Mesodermal cell (in vitro differentiated cells): ENCODE measurements around the gene MYO18B.

ENCODE experiments used
- H3K27ac ChIP-seq: 2 replicates; pipeline ENCODE4 v1.7.0; 2013; ENCODE audit warnings: mild to moderate bottlenecking, low read depth, low read length, moderate library complexity; ENCODE audit not compliant: severe bottlenecking
- H3K36me3 ChIP-seq: 2 replicates; pipeline ENCODE4 v1.7.1; 2013; ENCODE audit warnings: mild to moderate bottlenecking, low read length, moderate library complexity; ENCODE audit not compliant: control insufficient read depth, insufficient read depth
- H3K4me1 ChIP-seq: one replicate; pipeline ENCODE4 v1.7.1; 2013; ENCODE audit warnings: mild to moderate bottlenecking, low read length; ENCODE audit not compliant: insufficient read depth, control insufficient read depth, poor library complexity, severe bottlenecking
- H3K4me3 ChIP-seq: 2 replicates; pipeline ENCODE4 v1.7.0; 2013; ENCODE audit warnings: low read length, control low read depth, mild to moderate bottlenecking; ENCODE audit not compliant: insufficient read depth, poor library complexity, severe bottlenecking; ENCODE audit errors: extremely low read depth
- H3K9me3 ChIP-seq: 2 replicates; pipeline ENCODE4 v1.7.1; 2013; ENCODE audit warnings: mild to moderate bottlenecking, low read length, moderate library complexity; ENCODE audit not compliant: control insufficient read depth
- WGBS, 2 experiments: methylation state at CpG; one replicate each; pipeline ENCODE4 v1.1.5; 2013; ENCODE audit warnings: missing lambda C conversion rate in 2 of 2; ENCODE audit not compliant: insufficient coverage in 2 of 2; 5-methylcytosine and 5-hydroxymethylcytosine counted together

MYO18B gene

DNA sequence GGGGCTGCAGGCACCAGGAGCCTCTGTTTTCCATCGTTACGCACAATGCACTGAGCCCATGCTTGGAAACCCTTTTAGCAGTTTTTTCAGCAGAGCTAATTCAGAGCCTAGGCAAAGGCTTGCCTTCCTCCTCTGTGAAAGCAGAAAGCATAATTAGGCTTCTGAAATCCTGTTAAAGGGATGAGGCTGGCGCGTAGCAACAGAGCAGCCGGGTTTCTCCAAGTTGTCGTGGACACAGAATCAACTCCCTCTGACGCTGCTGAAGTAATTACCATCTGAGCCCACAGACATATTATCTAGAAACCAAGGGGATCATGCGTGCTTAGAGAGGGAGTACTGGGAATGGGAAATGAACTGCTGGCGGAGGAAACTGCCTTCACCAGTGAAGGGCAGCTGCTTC lies 85.4 kb downstream of the MYO18B start:
- WGBS, 2 experiments = 96 to 98% methylated on average over 4 to 6 of the region's 9 CpGs
- Histone ChIP-seq H3K4me1 (no peaks in the 10 kb centered on the region), H3K9me3 (no peaks in the 10 kb centered on the region), H3K36me3 (no peaks in the 10 kb centered on the region), H3K4me3 (no peak overlapping the region), H3K27ac (no peak overlapping the region)

DNA sequence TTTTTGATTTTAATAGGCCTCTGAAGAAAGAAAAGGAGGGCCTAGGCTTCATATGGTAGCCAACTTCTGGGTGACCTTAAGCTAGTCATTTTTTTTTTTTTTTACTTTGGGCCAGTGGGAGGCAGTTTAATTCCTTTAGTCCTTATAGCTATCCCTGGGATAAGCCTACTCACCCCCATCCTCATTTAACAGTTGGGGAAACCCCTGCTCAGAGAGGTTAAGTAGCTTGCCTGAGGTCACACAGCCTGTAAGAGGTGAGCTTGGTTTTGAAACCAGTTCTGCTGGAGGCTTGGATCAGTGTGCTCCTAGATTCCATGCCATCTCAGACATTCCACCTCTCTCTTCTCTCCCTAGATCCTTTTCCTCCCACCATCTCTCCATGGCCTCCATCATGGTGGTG lies 86.4 kb downstream of the MYO18B start:
- no peaks in the 10 kb centered on the region for H3K36me3 ChIP-seq
- H3K9me3 ChIP-seq = no peaks in the 10 kb centered on the region
- no peak overlapping the region for H3K4me3 ChIP-seq
- H3K27ac ChIP-seq = no peak overlapping the region
- H3K4me1 ChIP-seq = no peaks in the 10 kb centered on the region

DNA sequence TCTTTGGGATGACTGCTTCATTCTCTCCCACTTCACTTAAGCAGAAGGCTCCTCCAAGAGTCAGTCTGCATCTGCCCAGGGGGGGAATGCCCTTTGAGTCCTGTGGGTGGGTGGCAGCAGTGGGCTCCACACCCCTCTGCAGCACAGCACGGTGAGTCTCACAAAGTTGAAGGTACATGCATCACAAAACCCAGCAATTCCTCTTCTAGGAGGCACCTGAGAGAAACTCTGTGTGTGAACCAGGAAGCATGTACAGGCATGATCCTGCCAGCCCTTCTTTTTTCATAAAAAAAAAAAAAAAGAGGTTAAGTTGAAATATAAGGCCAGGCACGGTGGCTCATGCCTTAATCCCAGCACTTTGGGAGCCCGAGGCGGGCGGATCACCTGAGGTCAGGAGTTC lies 87.2 kb downstream of the MYO18B start:
- Histone ChIP-seq H3K9me3 (no peaks in the 10 kb centered on the region), H3K27ac (no peak overlapping the region), H3K4me3 (no peak overlapping the region), H3K36me3 (no peaks in the 10 kb centered on the region), H3K4me1 (no peaks in the 10 kb centered on the region)
- 100% methylated on average over 4 of the region's 5 CpGs; no CpG with 5 or more reads in 1 of the 2 experiments for WGBS, 2 experiments

DNA sequence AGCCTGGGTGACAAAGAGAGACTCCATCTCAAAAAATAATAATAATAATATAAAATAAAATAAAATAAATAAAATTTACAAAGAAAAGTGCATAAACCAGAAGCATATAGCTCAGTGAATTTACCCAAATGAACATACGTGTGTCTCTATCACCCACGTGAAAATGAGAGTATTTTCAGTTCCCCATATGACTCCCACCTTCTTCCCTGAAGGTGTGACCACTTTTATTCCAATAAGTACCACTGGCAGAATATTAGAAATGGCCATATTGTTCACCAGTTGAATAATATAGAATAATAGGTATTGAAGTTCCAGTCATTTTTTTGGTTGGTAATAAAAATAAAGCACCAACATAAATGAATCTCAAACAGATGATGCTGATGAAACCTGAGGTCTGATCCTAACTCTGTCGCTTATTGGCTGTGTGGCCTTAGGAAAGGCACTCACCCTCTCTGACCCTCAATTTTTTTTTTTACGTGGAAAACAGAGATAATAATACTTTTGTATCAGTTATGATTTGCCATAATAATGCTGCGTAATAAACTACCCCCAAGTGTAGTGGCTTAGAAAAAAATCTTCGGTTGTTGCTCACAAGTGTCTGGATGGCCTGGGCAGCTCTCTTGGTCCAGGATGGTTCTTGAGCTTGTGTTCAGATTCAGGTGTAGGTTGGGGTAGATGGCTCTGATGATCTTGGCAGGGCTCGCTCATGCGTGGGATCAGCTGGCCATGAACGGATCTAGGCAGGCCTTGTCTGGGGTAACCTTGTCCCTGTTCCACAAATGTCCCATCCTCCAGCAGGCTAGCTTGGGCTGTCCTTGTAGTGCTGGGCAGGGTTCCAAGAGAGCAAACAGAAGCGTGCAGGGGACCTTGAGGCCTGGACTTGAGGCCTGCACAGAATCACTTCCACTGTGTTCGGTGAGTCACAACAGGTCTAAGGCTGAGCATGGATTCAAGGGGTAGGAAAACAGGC lies 88.1 kb downstream of the MYO18B start:
- Histone ChIP-seq H3K9me3 (no peaks in the 10 kb centered on the region), H3K36me3 (no peaks in the 10 kb centered on the region), H3K27ac (no peak overlapping the region), H3K4me1 (no peaks in the 10 kb centered on the region), H3K4me3 (no peak overlapping the region)
- 90 to 95% methylated on average over 9 of the region's 11 CpGs for WGBS, 2 experiments

DNA sequence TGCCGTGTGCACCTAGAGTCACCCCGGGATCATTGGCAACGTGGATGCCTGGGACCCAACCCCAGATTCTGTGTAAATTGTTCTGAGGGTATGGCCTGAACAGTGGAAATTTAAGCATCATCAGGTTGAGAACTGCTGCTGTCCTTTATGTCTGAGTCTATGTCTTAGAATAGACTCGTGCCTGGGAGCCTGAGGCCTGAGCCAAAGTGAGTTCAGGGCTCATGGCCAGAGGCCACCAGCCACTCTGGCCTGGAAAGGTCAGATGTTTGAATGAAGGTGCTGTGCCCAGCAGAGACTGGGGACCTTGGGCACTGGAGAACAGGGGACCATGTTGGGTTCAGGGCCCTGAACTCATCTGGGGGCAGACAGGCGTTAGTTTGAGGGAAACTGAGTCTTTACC lies 91.1 kb downstream of the MYO18B start:
- Histone ChIP-seq H3K4me3 (no peak overlapping the region), H3K27ac (no peak overlapping the region), H3K9me3 (no peaks in the 10 kb centered on the region), H3K36me3 (no peaks in the 10 kb centered on the region), H3K4me1 (no peaks in the 10 kb centered on the region)
- 87 to 88% methylated on average over 4 to 5 of the region's 5 CpGs for WGBS, 2 experiments

DNA sequence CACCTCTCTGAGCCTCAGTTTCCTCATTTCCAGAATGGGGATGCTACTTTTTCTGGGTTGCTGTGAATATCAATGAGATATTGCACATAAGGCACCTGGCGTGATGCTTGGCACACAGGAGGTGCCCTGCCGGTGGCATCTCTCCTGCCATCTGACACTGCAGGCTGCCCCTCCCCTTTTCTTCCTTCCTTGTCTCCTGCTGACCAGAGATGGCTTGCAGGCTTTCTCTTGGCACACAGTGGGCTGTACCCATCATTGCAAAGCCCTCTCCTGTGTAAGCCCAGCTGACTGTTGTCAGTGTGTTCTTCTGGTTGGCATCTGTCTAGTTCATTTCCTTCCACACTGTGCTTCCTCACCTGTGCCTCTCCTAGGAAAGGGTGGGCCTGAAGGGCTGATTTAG lies 91.7 kb downstream of the MYO18B start:
- H3K9me3 ChIP-seq = no peaks in the 10 kb centered on the region
- H3K36me3 ChIP-seq = no peaks in the 10 kb centered on the region
- WGBS, 2 experiments = 83% methylated on average over 2 of the region's 2 CpGs; no CpG with 5 or more reads in 1 of the 2 experiments
- no peaks in the 10 kb centered on the region for H3K4me1 ChIP-seq
- no peak overlapping the region for H3K27ac ChIP-seq
- H3K4me3 ChIP-seq = no peak overlapping the region

DNA sequence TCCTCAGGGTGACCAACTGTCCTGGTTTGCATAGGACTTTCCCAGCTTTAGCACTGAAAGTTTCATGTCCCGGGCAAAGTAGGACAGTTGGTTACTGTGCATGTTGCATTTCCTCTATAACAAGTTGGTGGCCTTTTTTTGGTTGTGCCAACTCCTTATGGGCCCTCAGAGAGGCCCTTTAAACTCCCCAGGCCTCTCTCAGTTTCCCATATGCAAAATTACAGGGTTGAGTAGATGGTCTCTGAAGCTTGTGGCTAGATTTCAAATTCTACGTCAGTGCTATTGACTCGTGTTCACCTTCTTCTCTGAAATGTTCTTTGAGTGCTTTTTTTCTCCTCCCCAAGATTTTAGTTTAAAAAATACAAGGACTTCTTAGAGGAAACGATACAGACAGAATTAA lies 92.5 kb downstream of the MYO18B start:
- no peak overlapping the region for H3K27ac ChIP-seq
- no peaks in the 10 kb centered on the region for H3K4me1 ChIP-seq
- H3K9me3 ChIP-seq = no peaks in the 10 kb centered on the region
- no peak overlapping the region for H3K4me3 ChIP-seq
- H3K36me3 ChIP-seq = no peaks in the 10 kb centered on the region
- 80 to 91% methylated on average over 1 to 3 of the region's 4 CpGs for WGBS, 2 experiments

DNA sequence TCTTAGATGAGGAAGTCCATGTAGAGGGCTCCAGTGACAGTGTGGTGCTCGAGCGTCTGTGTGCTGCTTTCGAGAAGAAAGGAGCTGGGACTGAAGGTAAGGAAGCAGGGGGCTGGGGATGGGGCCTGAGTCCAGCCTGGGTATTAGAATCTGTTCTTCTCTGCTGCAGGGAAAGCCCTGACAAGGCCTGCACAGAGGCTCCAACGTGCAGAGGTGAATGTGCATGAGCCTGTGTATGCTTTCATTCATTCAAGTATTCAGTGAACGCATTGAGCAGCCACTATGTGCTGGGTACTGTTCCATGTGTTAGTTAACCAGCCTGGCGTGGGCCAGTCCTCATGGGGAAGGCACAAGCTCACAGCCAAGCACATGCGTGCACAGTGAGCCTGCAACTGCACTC lies 93.4 kb downstream of the MYO18B start:
- no peaks in the 10 kb centered on the region for H3K4me1 ChIP-seq
- 82 to 91% methylated on average over 6 to 7 of the region's 7 CpGs for WGBS, 2 experiments
- no peak overlapping the region for H3K4me3 ChIP-seq
- H3K9me3 ChIP-seq = no peaks in the 10 kb centered on the region
- H3K27ac ChIP-seq = no peak overlapping the region
- H3K36me3 ChIP-seq = no peaks in the 10 kb centered on the region

DNA sequence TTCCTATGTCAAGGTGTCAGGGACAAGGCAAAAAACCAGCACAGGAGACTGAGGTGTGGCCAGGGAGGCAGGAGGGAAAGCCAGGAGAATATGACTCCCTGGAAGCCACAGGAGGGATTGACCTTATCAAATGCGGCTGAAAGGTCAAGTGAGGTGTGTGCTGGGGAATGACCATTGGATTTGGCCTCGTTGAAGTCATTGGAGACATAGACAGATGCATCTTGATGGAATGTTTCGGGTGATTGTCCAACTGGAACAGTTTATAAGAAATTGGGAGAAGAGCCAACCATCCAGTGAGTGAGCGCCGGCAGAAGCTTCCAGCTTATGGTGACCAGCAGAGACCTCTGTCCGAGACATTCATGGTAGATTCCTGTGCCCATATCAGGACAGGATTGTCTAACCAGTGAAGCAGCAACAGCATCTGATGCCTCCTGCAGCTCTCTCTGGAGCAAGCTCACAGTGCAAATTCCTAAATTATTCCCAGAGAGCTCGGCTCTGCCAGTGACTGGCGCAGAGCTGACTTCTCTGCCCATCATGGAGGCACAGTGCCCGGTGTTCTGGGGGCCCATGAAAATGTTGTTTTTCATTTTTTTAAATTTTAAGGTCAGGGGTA lies 95.4 kb downstream of the MYO18B start:
- WGBS, 2 experiments = 86 to 92% methylated on average over 8 to 9 of the region's 9 CpGs

DNA sequence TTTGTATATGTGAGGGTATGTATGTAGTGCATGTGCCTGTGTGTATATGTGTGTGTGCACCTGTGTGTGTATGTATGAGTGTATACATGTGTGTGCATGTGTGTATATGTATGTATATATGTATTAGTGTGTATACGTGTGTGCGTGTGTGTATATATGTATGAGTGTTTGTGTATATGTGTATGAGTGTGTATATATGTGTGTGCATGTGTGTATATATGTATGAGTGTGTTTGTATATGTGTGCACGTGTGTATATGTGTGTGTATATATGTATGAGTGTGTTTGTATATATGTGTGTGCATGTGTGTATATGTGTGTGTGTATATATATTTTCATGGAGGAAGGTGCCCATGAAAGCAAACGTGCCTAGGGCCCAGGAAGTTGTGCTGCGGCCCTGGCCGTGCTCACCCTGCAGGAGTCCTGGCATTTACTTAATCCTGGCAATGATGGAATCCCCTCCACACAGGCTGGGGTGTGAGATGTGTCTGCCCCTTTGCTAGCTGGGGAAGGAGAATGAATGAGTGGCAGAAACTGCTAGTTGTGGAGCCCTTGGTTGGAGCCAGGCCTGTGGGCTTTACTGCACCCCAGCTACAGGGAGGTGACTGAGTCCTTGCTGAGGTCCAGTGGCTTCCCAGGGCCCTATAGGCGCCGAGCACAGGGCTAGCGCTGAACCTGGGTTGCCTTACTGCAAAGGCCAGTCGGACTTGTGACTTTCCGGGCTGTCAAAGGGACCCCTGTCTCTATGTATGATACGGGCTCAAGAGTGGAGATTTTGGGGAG lies 97.2 kb downstream of the MYO18B start:
- Histone ChIP-seq H3K36me3 (no peaks in the 10 kb centered on the region), H3K27ac (no peak overlapping the region), H3K4me3 (no peak overlapping the region), H3K4me1 (no peaks in the 10 kb centered on the region), H3K9me3 (no peaks in the 10 kb centered on the region)
- 87 to 88% methylated on average over 9 to 11 of the region's 12 CpGs for WGBS, 2 experiments

More for the DNA sequence above, 95.4 kb downstream of the MYO18B start:
- H3K27ac ChIP-seq = no peak overlapping the region
- no peak overlapping the region for H3K4me3 ChIP-seq
- H3K9me3 ChIP-seq = no peaks in the 10 kb centered on the region
- H3K36me3 ChIP-seq = no peaks in the 10 kb centered on the region
- no peaks in the 10 kb centered on the region for H3K4me1 ChIP-seq
